CD14-positive monocyte (primary cell): Measurements from ENCODE around the gene GRK5. TPM values are rescaled to one million over a fixed set of nuclear protein-coding genes. Genes with fewer than 3 reads are reported as not detected.

Experiments
- DNase-seq, 3 donors: peaks; one replicate each; pipeline ENCODE4 v3.0.0-alpha.2; 2011 to 2022
- H2AFZ ChIP-seq: 2 replicates; pipeline ENCODE4 v1.6.0; 2012; ENCODE audit warnings: mild to moderate bottlenecking, low read depth, low read length, inconsistent platforms; ENCODE audit not compliant: insufficient read depth, poor library complexity, severe bottlenecking
- H3K27ac ChIP-seq, 2 donors: 1 replicate in 1 of 2; 2 replicates in 1 of 2; pipeline ENCODE4 v1.5.1; 2012 to 2013; ENCODE audit warnings: low read length in 2 of 2, control low read depth in 1 of 2, inconsistent platforms in 1 of 2, low read depth in 1 of 2, mild to moderate bottlenecking in 1 of 2
- H3K27me3 ChIP-seq, 2 donors: one replicate each; pipeline versions ENCODE4 v1.6.0 to v1.6.1; 2011 to 2013; ENCODE audit warnings: low read length in 2 of 2; ENCODE audit not compliant: control insufficient read depth in 2 of 2, insufficient read depth in 2 of 2
- H3K36me3 ChIP-seq, 2 donors: replicated peaks in 1 of 2; 1 replicate in 1 of 2; 2 replicates in 1 of 2; pipeline versions ENCODE4 v1.5.1 to v1.6.1; 2012 to 2013; ENCODE audit warnings: low read length in 2 of 2, control low read depth in 1 of 2, inconsistent platforms in 1 of 2, mild to moderate bottlenecking in 1 of 2; ENCODE audit not compliant: insufficient read depth in 2 of 2, control insufficient read depth in 1 of 2
- H3K4me1 ChIP-seq, 2 donors: 1 replicate in 1 of 2; 2 replicates in 1 of 2; pipeline versions ENCODE4 v1.5.1 to v1.6.1; 2012 to 2013; ENCODE audit warnings: low read length in 2 of 2, control low read depth in 1 of 2, inconsistent platforms in 1 of 2, mild to moderate bottlenecking in 1 of 2, moderate library complexity in 1 of 2; ENCODE audit not compliant: insufficient read depth in 2 of 2, control insufficient read depth in 1 of 2
- H3K4me2 ChIP-seq: replicated peaks from 2 replicates; pipeline ENCODE3; 2012; ENCODE audit warnings: low read length, moderate library complexity, mild to moderate bottlenecking; ENCODE audit not compliant: poor library complexity, severe bottlenecking; ENCODE audit errors: extremely low read depth
- H3K4me3 ChIP-seq, 3 experiments: fragments of 200-600 bp in 1 of 3; sonication (generic) in 1 of 3; replicated peaks in 1 of 3; 1 replicate in 2 of 3; 2 replicates in 1 of 3; pipeline ENCODE4 v1.5.1; 2011 to 2013; ENCODE audit warnings: low read length in 3 of 3, mild to moderate bottlenecking in 3 of 3, control low read depth in 2 of 3, low read depth in 2 of 3, inconsistent platforms in 1 of 3, moderate library complexity in 1 of 3
- H3K79me2 ChIP-seq: 2 replicates; pipeline ENCODE4 v1.6.0; 2012; ENCODE audit warnings: mild to moderate bottlenecking, control low read depth, inconsistent platforms, low read length, moderate library complexity; ENCODE audit not compliant: insufficient read depth
- H3K9ac ChIP-seq: 2 replicates; pipeline ENCODE4 v1.6.0; 2017; ENCODE audit warnings: low read length, mild to moderate bottlenecking; ENCODE audit not compliant: insufficient read depth, poor library complexity, severe bottlenecking
- H3K9me3 ChIP-seq, 2 donors: replicated peaks in 1 of 2; 1 replicate in 1 of 2; 2 replicates in 1 of 2; pipeline versions ENCODE4 v1.5.1 to v1.6.1; 2012 to 2013; ENCODE audit warnings: low read length in 2 of 2, control low read depth in 1 of 2; ENCODE audit not compliant: control insufficient read depth in 1 of 2, insufficient read depth in 1 of 2
- H4K20me1 ChIP-seq: 2 replicates; pipeline ENCODE4 v1.6.0; 2012; ENCODE audit warnings: mild to moderate bottlenecking, low read length, control low read depth, moderate library complexity; ENCODE audit not compliant: insufficient read depth
- H3K27ac Mint-ChIP-seq, 7 donors: one replicate each; pipeline ENCODE4 v1.8.0; 2020; ENCODE audit warnings: mild to moderate bottlenecking in 7 of 7, mixed read lengths in 7 of 7, moderate library complexity in 6 of 7, inconsistent platforms in 2 of 7
- H3K27me3 Mint-ChIP-seq, 3 donors: one replicate each; pipeline ENCODE4 v1.8.0; 2021 to 2022; ENCODE audit warnings: low read depth in 3 of 3, mild to moderate bottlenecking in 3 of 3, mixed read lengths in 3 of 3, moderate library complexity in 3 of 3, inconsistent platforms in 1 of 3
- H3K36me3 Mint-ChIP-seq, 2 donors: one replicate each; pipeline ENCODE4 v1.8.0; 2020; ENCODE audit warnings: mixed read lengths in 2 of 2, inconsistent platforms in 1 of 2, mild to moderate bottlenecking in 1 of 2
- H3K4me1 Mint-ChIP-seq: one replicate; pipeline ENCODE4 v1.8.0; 2020; ENCODE audit warnings: mild to moderate bottlenecking, mixed read lengths
- H3K4me3 Mint-ChIP-seq, 2 donors: one replicate each; pipeline ENCODE4 v1.8.0; 2020; ENCODE audit warnings: mild to moderate bottlenecking in 2 of 2, mixed read lengths in 2 of 2, moderate library complexity in 1 of 2
- H3K9me3 Mint-ChIP-seq, 7 donors: one replicate each; pipeline ENCODE4 v1.8.0; 2020 to 2022; ENCODE audit warnings: mixed read lengths in 7 of 7, mild to moderate bottlenecking in 6 of 7, moderate library complexity in 6 of 7, inconsistent platforms in 2 of 7
- WGBS: methylation state at CpG from one replicate; pipeline ENCODE4 v1.1.5; 2013; ENCODE audit warnings: missing lambda C conversion rate; ENCODE audit not compliant: insufficient coverage; 5-methylcytosine and 5-hydroxymethylcytosine counted together
- intact Hi-C, 2 donors: fragments of 100-400 bp; cut with micrococcal nuclease; formaldehyde crosslinking; loops; one replicate each; pipeline versions ENCODE4 v1.15.0 to v1.15.1; 2023
- polyA plus RNA-seq, 3 donors: library from polyadenylated mRNA; depleted of rRNA in 1 of 3; unstranded in 2 of 3; stranded (reverse) in 1 of 3; fragments of 300-500 nt in 2 of 3; fragments of >200 nt in 1 of 3; fragmentation: Illumina TruSeq in 2 of 3; gene quantifications; 1 replicate in 2 of 3; 2 replicates in 1 of 3; pipeline ENCODE4 v1.2.3, GENCODE V29; 2012 to 2021
- TF ChIP-seq, protein P1 (sequence below): fragments of 200-600 bp; IDR thresholded peaks from one replicate; pipeline ENCODE4 v1.8.0; 2022; ENCODE audit warnings: antibody characterized with exemption, mild to moderate bottlenecking

The GRK5 gene
- polyA plus RNA-seq, 3 donors: 1.2 to 6.5 (median 2.8) TPM

DNA sequence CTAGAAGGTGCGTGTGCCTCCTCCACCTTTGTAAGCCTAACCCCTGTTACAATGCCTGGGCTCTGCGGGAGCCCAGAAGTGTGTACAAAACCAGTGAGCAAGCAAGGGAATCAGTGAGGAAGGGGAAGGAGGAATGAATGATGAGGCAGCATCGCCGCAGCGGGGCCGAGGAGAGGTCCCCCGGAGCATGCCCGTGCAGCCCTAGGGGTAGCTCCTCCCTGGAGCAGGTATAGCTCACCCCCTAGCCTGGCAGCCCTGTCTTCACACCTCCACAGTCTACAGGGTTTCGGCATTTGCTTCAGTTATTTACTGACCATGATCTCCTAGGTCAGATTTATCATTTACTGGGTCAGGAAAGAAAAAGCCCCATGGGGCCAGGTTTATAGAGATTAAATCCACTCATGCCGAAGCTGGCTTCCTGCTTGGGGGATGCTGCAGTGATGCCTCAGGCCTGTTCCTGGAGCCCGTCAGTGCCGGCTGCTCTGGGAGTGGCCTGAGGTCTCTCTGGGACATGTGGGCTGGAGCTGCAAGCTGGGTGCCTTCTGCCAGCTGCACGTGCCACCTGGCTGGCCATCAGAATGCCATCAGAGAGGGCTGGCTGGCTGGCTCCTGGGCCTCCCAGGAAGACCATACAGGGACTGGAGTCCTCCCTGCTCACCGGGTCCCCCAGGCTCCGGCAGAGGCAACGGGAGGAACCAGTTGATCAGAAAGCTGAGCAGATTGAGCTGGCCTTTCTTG lies 138.9 kb downstream of the GRK5 start:
- Mint-ChIP-seq H3K4me3 (no peak overlapping the region), H3K27me3 (peaks cover 0 to 1% (median 0%) of the 10 kb centered on the region in 3 donors), H3K27ac (no peak overlapping the region), H3K36me3 (peaks cover 19 to 23% of the 10 kb centered on the region in 2 donors), H3K9me3 (peaks cover 3 to 8% (median 7%) of the 10 kb centered on the region in 7 donors), H3K4me1 (peaks cover 11% of the 10 kb centered on the region)
- Histone ChIP-seq H2AFZ (no peak overlapping the region), H3K9me3 (peaks cover 4 to 9% of the 10 kb centered on the region in 2 donors), H3K4me1 (peaks cover 0 to 11% of the 10 kb centered on the region in 2 donors), H3K36me3 (peaks cover 0 to 6% of the 10 kb centered on the region in 2 donors), H3K79me2 (no peaks in the 10 kb centered on the region), H4K20me1 (no peaks in the 10 kb centered on the region), H3K27me3 (no peaks in the 10 kb centered on the region), H3K4me2 (no peak overlapping the region), H3K27ac (no peak overlapping the region), H3K9ac (no peak overlapping the region), H3K4me3 (no peak overlapping the region)
- DNase-seq: no peak
- TF ChIP-seq, protein P1, sequence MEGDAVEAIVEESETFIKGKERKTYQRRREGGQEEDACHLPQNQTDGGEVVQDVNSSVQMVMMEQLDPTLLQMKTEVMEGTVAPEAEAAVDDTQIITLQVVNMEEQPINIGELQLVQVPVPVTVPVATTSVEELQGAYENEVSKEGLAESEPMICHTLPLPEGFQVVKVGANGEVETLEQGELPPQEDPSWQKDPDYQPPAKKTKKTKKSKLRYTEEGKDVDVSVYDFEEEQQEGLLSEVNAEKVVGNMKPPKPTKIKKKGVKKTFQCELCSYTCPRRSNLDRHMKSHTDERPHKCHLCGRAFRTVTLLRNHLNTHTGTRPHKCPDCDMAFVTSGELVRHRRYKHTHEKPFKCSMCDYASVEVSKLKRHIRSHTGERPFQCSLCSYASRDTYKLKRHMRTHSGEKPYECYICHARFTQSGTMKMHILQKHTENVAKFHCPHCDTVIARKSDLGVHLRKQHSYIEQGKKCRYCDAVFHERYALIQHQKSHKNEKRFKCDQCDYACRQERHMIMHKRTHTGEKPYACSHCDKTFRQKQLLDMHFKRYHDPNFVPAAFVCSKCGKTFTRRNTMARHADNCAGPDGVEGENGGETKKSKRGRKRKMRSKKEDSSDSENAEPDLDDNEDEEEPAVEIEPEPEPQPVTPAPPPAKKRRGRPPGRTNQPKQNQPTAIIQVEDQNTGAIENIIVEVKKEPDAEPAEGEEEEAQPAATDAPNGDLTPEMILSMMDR: no peak
- intact Hi-C loops: no loop called here
- 88% methylated on average over 12 of the region's 16 CpGs for WGBS

DNA sequence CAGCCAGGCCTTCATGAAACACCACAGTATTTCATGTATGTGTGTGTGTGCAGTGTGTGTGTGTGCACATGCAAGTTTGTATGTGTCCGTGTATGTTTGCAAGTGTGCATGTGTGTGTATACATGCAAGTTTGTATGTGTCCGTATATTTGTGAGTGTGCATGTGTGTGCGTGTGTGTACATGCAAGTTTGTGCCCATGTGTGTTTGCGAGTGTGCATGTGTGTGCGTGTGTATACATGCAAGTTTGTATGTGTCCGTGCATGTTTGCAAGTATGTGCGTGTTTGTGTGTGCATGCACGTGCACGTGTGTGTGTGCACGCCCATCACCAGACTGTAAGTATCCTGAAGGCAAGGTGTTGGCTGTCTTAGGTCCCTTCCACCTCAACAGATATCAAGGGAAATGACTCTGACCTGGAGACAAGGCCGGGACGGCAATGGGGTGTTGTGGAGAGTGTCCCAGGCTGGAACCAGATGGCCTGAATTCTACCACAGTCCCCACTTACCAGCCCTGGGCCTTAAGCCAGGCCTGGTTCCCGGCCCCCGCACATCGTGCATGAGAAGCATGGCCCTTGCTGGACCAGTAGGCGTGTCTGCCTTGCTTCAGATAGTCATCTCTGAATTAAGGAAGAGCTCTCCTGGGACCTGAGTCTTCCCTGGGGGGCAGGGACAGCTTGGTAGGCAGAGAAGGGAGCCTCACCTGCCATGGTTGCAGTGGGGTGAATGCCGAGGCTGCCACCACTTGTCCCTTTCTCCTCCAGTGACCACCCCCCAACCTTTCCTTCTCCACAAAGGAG lies 140.0 kb downstream of the GRK5 start:
- Histone ChIP-seq H3K9me3 (peaks cover 15 to 19% of the 10 kb centered on the region in 2 donors), H3K4me3 (no peak overlapping the region), H4K20me1 (no peaks in the 10 kb centered on the region), H3K79me2 (no peaks in the 10 kb centered on the region), H3K9ac (no peak overlapping the region), H3K4me1 (peaks cover 0 to 11% of the 10 kb centered on the region in 2 donors), H3K36me3 (peaks cover 0 to 6% of the 10 kb centered on the region in 2 donors), H2AFZ (no peak overlapping the region), H3K27me3 (no peaks in the 10 kb centered on the region), H3K4me2 (no peak overlapping the region), H3K27ac (no peak overlapping the region)
- H3K4me3 Mint-ChIP-seq: no peak overlapping the region
- H3K4me1 Mint-ChIP-seq: peaks cover 8% of the 10 kb centered on the region
- H3K9me3 Mint-ChIP-seq: peaks cover 11 to 19% (median 18%) of the 10 kb centered on the region in 7 donors
- H3K27me3 Mint-ChIP-seq: peaks cover 0 to 1% (median under 1%) of the 10 kb centered on the region in 3 donors
- no peak for DNase-seq
- intact Hi-C loops: no loop called here
- TF ChIP-seq, protein P1: no peak
- H3K27ac Mint-ChIP-seq: no peak overlapping the region
- 93% methylated on average over 9 of the region's 17 CpGs for WGBS
- H3K36me3 Mint-ChIP-seq: peaks cover 22 to 23% of the 10 kb centered on the region in 2 donors
